Ovary (tissue), 9 donors: ENCODE data around the gene DEF6. TPM values are rescaled to one million over a fixed set of nuclear protein-coding genes. Genes with fewer than 3 reads are reported as not detected.

Experiments used
- DNase-seq, 5 donors: peaks; one replicate each; pipeline ENCODE4 v3.0.0-alpha.2; 2019 to 2020
- H3K27ac ChIP-seq, 2 donors: fragments of 200-600 bp; one replicate each; pipeline versions ENCODE4 v1.5.1 to v1.8.0; 2019 to 2022
- H3K27me3 ChIP-seq: fragments of 200-600 bp; one replicate; pipeline ENCODE4 v1.8.0; 2022
- H3K36me3 ChIP-seq: fragments of 200-600 bp; sonication (generic); one replicate; pipeline ENCODE4 v1.5.1; 2019
- H3K4me1 ChIP-seq: one replicate; pipeline ENCODE4 v1.8.1; 2013; ENCODE audit warnings: mild to moderate bottlenecking, moderate library complexity; ENCODE audit not compliant: insufficient read depth
- H3K4me3 ChIP-seq: fragments of 200-600 bp; sonication (generic); one replicate; pipeline ENCODE4 v1.5.1; 2017
- H3K9me3 ChIP-seq, 2 donors: fragments of 200-600 bp in 1 of 2; sonication (generic) in 1 of 2; one replicate each; pipeline versions ENCODE4 v1.5.1 to v1.8.1; 2013 to 2019; ENCODE audit warnings: mild to moderate bottlenecking in 1 of 2, moderate library complexity in 1 of 2
- EP300 ChIP-seq: sonication (generic); formaldehyde crosslinking; IDR thresholded peaks from one replicate; pipeline ENCODE4 v1.6.1; 2017; ENCODE audit warnings: antibody characterized with exemption
- POLR2A ChIP-seq: fragments of 450-650 bp; IDR thresholded peaks from one replicate; pipeline ENCODE4 v1.6.1; 2017; ENCODE audit warnings: antibody characterized with exemption, mild to moderate bottlenecking, moderate library complexity
- WGBS, 3 donors: extraction: QIAGEN DNeasy Blood & Tissue Kit in 1 of 3; methylation state at CpG; one replicate each; pipeline versions ENCODE4 v1.1.5 to v1.1.7; 2013 to 2017; 5-methylcytosine and 5-hydroxymethylcytosine counted together
- intact Hi-C, 4 donors: fragments of 100-400 bp; cut with DNase I; formaldehyde crosslinking; loops; one replicate each; pipeline versions ENCODE4 v1.11.0 to v1.15.1; 2022 to 2023
- polyA plus RNA-seq, 2 donors: library from polyadenylated mRNA; stranded (reverse); fragments of 200-250 nt in 1 of 2; fragments of 350-450 nt in 1 of 2; fragmentation: Illumina TruSeq in 1 of 2; extraction: RNeasy Lipid Tissue Mini Kit (QIAGEN cat#74804) in 1 of 2; gene quantifications; one replicate each; pipeline ENCODE4 v1.2.3, GENCODE V29; 2013 to 2014
- total RNA-seq, 7 donors: library from RNA; depleted of rRNA in 2 of 7; stranded (reverse); fragments of >200 nt in 2 of 7; fragmentation: NEBNext Ultra II Directional in 3 of 7; extraction: Animal tissue kit (Norgen Biotek cat#: 25700) in 3 of 7; gene quantifications; one replicate each; pipeline versions ENCODE4 v1.1.0 to v1.2.4, GENCODE V29; 2016 to 2023
- TF ChIP-seq, protein P1 (sequence below), 3 donors: fragments of 450-650 bp in 2 of 3; fragments of 200-600 bp in 1 of 3; IDR thresholded peaks; one replicate each; pipeline versions ENCODE4 v1.5.1 to v1.8.0; 2016 to 2022; ENCODE audit warnings: antibody characterized with exemption in 3 of 3, mild to moderate bottlenecking in 1 of 3
- donor health status: DM: no; HTN: no; CAD: no; lungs with moderate emphysema.
- donor health status: DM: no; HTN: no; CAD: no.
- donor health status: Bipolar disorder and iron deficiency.
- donor health status: DM: yes; HTN: yes; CAD: no.
- donor health status: DM: no; HTN: no; CAD: no.
- donor health status: DM: yes; HTN: yes; CAD: no.

The DEF6 gene
- total and polyA plus RNA-seq, 9 donors = 1.5 to 6.6 (median 2.9) TPM

DNA sequence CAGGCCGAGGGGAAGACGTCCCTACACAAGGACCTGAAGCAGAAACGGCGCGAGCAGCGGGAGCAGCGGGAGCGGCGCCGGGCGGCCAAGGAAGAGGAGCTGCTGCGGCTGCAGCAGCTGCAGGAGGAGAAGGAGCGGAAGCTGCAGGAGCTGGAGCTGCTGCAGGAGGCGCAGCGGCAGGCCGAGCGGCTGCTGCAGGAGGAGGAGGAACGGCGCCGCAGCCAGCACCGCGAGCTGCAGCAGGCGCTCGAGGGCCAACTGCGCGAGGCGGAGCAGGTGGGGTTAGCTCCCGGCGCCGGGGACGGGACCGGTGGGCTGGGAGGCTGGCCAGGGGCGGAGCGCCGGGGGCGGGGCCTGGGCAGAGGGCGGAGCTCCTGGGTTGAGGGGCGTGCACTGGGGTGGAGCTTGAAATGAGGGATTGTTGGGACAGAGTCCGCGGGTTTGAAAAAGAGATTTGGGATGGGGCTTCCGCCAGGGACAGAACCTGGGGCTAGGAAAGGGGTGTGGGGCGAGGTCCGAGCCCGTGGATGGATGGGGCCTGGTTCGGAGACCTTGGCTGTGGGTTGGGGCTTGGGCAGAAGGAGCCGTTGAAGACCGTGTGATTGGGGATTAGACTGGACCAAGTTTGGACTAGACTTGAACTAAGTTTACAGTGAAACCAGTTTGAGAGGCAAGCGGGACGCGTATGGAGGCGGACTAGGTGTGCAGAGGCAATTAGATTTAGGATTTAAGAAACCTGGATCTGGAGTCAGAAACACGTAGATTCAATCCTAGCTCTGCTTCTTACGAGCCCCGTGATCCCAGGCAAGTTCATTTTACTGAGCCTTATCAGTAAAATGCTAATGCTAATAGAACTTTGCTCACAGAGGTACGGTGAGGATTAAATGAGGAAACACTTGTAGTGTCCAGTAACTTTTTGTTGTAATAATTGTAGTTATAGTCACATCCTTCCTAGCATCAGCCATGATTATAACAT lies 20.9 kb downstream of the DEF6 start:
- H3K27me3 ChIP-seq = no peaks in the 10 kb centered on the region
- H3K4me1 ChIP-seq = no peaks in the 10 kb centered on the region
- TF ChIP-seq EP300 = no peak
- TF ChIP-seq, protein P1, sequence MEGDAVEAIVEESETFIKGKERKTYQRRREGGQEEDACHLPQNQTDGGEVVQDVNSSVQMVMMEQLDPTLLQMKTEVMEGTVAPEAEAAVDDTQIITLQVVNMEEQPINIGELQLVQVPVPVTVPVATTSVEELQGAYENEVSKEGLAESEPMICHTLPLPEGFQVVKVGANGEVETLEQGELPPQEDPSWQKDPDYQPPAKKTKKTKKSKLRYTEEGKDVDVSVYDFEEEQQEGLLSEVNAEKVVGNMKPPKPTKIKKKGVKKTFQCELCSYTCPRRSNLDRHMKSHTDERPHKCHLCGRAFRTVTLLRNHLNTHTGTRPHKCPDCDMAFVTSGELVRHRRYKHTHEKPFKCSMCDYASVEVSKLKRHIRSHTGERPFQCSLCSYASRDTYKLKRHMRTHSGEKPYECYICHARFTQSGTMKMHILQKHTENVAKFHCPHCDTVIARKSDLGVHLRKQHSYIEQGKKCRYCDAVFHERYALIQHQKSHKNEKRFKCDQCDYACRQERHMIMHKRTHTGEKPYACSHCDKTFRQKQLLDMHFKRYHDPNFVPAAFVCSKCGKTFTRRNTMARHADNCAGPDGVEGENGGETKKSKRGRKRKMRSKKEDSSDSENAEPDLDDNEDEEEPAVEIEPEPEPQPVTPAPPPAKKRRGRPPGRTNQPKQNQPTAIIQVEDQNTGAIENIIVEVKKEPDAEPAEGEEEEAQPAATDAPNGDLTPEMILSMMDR (IDR thresholded peaks at IDR 0.05) = no peak
- no peak for TF ChIP-seq POLR2A
- WGBS, 3 donors = 3 to 5% (median 4%) methylated on average over 52 to 55 of the region's 55 CpGs
- H3K36me3 ChIP-seq = no peaks in the 10 kb centered on the region
- DNase-seq = peak; percentile 83 to 94 (median 89)
- intact Hi-C loops = no loop called here
- peak overlapping the region in 1 of 2 donors; percentile 38 for H3K27ac ChIP-seq
- peak overlapping the region; percentile 46 for H3K4me3 ChIP-seq
- no peaks in the 10 kb centered on the region for H3K9me3 ChIP-seq

DNA sequence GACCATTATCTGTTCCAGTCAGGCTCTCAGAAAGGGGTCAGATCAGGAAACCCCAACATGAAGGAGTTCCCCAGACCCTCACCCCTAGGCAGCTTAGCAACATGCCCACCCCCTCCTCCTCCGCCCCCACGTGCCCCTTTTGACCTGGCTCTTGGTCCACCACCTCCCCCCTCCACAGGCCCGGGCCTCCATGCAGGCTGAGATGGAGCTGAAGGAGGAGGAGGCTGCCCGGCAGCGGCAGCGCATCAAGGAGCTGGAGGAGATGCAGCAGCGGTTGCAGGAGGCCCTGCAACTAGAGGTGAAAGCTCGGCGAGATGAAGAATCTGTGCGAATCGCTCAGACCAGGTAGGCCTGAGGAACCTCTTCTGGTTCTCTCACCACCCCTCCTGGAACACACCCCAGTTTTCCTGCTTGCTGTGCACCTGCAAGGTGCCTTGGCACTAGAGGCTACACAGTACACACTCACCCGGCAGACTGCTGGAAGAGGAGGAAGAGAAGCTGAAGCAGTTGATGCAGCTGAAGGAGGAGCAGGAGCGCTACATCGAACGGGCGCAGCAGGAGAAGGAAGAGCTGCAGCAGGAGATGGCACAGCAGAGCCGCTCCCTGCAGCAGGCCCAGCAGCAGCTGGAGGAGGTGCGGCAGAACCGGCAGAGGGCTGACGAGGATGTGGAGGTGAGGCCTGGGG lies 21.9 kb downstream of the DEF6 start:
- Histone ChIP-seq H3K4me3 (no peak overlapping the region), H3K27ac (no peak overlapping the region), H3K36me3 (no peaks in the 10 kb centered on the region), H3K9me3 (no peaks in the 10 kb centered on the region), H3K4me1 (no peaks in the 10 kb centered on the region), H3K27me3 (no peaks in the 10 kb centered on the region)
- no peak for DNase-seq
- TF ChIP-seq, protein P1 (IDR thresholded peaks at IDR 0.05) = no peak
- TF ChIP-seq EP300 = no peak
- no peak for TF ChIP-seq POLR2A
- intact Hi-C loops = no loop called here
- 87 to 89% (median 88%) methylated on average over 20 of the region's 20 CpGs for WGBS, 3 donors

DNA sequence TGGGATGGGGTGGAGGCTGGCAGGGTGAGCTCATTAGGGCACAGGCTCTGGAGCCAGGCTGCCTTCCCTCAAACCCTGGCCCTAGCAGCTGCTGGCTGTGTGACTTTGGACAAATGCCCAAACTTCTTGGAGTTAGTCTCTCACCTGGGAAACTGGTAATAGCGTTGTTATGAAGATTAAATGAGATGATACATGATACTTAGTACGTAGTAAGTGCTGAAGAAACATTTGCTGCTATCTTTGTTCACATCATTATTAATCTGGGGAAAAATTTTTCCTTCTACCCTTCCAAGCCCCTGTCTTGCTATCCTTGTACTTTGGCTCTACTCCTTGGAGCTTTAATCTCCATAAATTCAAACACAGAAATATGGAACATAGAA lies 22.4 kb downstream of the DEF6 start:
- no peaks in the 10 kb centered on the region for H3K9me3 ChIP-seq
- WGBS, 3 donors = 91 to 95% (median 93%) methylated on average over 2 of the region's 2 CpGs
- DNase-seq = no peak
- intact Hi-C loops = no loop called here
- H3K36me3 ChIP-seq = no peaks in the 10 kb centered on the region
- H3K27ac ChIP-seq = no peak overlapping the region
- H3K4me1 ChIP-seq = no peaks in the 10 kb centered on the region
- H3K4me3 ChIP-seq = no peak overlapping the region
- TF ChIP-seq POLR2A = no peak
- TF ChIP-seq, protein P1 (IDR thresholded peaks at IDR 0.05) = no peak
- no peak for TF ChIP-seq EP300
- H3K27me3 ChIP-seq = no peaks in the 10 kb centered on the region

DNA sequence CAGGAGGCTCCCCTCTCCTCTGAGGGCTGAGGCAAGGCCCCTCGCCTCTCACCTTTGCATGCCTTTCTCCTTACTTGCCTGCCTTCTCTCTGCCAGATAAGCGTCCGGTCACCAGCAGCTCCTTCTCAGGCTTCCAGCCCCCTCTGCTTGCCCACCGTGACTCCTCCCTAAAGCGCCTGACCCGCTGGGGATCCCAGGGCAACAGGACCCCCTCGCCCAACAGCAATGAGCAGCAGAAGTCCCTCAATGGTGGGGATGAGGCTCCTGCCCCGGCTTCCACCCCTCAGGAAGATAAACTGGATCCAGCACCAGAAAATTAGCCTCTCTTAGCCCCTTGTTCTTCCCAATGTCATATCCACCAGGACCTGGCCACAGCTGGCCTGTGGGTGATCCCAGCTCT lies 23.5 kb downstream of the DEF6 start:
- Histone ChIP-seq H3K36me3 (no peaks in the 10 kb centered on the region), H3K4me1 (no peaks in the 10 kb centered on the region), H3K4me3 (no peak overlapping the region), H3K27me3 (no peaks in the 10 kb centered on the region), H3K9me3 (no peaks in the 10 kb centered on the region), H3K27ac (no peak overlapping the region)
- intact Hi-C loops = no loop called here
- DNase-seq = no peak
- 86 to 90% (median 87%) methylated on average over 8 of the region's 8 CpGs for WGBS, 3 donors
- TF ChIP-seq, protein P1 (IDR thresholded peaks at IDR 0.05) = no peak
- TF ChIP-seq POLR2A (no peak), EP300 (no peak)
